HFF-Myc (cell line): ENCODE results near the gene RHOF.

Source experiments
- DNase-seq: peaks from one replicate; pipeline ENCODE4 v3.0.0-alpha.2; 2011; ENCODE audit warnings: low read depth; ENCODE audit errors: extremely low read depth
- H3K4me3 ChIP-seq: replicated peaks from 2 replicates; pipeline ENCODE4 v1.5.1; 2011; ENCODE audit warnings: low read depth, mild to moderate bottlenecking, control low read depth, low read length
- CTCF ChIP-seq: IDR thresholded peaks from 2 replicates; pipeline ENCODE4 v1.5.1; 2012; ENCODE audit warnings: mild to moderate bottlenecking, low read depth, low read length, control low read depth; ENCODE audit errors: missing control alignments

The RHOF gene

DNA sequence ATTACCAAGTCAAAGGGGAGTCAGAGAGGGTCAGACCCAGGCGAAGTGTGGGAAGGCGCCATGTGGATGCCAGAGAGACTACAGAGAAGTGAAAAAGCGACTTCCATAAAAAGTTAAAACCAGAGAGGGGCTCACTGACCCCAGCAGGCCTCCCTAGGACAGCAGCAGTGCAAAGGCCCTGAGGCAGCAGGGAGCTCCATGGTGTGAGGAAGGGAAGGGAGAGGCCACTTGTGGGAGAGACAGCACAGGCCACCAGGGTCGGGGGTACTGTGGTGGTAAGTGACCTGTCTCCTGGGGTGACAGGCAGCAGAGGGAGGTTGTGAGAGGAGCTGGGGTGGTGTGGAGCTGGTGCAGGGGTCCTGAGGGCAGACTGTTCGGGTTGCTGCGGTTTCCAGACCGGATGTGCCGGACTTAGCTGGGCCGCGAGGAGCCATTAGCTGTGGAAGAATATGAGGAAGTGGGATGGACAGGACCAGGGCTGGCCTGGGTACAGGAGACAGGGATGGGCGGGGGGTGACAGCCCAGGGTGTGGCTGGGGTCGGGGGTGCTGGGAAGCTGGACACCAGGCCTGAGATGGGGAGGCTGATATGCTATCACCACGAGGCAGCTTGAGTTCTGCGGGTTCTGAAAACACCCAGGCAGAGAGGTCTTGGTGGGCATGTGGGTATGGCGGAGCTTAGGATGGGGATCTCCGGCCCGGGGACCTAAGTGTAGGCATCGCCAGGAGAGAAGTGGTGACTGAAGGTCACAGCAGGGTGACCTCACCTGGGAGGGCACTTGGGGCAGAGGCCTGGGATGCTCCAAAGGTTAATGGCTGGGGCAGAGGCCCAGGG, 33.0 kb upstream of the RHOF start:
- H3K4me3 ChIP-seq = no peak overlapping the region
- DNase-seq = no peak
- TF ChIP-seq CTCF = no peak

DNA sequence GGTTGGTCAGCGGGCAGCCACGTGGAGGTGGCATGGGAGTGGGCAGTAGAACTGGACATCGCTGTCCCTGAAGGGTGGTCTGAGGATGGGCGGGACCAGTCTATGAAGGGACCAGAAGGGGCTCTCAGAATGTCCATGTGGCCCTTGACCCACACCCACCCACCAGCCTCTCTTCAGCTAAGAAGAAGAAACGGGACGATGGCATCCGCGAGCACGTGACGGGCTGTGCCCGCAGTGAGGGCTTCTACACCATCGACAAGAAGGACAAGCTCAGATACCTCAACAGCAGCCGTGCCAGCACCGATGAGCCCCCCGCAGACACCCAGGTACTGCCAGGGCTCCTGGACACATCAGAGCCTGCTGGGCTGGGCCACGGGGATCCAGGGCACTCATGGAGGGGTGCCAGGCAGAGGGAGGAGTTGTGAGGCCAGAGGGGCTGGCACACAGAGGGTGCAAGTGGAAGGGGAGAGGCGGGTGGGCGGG, 31.6 kb upstream of the RHOF start:
- no peak for TF ChIP-seq CTCF
- no peak overlapping the region for H3K4me3 ChIP-seq
- no peak for DNase-seq

DNA sequence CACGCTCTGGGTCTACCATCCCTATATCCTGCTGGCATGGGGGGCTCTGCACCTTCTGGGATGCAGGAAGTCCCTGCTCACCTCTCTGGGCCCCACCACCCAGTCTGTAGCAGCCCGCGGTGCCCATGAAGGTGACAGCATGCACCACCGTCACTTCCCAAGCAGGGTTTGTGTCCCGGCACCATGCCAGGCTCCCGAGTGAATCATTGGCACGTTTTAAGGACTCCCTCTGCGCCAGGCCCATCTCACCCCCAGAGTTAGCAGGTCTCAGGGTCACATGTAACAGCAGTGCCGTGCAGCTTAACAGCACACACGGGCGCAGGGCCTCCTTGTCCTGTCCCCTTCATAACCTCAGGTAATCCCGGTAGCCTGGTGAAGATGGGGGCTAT, 30.2 kb upstream of the RHOF start:
- no peak overlapping the region for H3K4me3 ChIP-seq
- DNase-seq = no peak
- no peak for TF ChIP-seq CTCF

DNA sequence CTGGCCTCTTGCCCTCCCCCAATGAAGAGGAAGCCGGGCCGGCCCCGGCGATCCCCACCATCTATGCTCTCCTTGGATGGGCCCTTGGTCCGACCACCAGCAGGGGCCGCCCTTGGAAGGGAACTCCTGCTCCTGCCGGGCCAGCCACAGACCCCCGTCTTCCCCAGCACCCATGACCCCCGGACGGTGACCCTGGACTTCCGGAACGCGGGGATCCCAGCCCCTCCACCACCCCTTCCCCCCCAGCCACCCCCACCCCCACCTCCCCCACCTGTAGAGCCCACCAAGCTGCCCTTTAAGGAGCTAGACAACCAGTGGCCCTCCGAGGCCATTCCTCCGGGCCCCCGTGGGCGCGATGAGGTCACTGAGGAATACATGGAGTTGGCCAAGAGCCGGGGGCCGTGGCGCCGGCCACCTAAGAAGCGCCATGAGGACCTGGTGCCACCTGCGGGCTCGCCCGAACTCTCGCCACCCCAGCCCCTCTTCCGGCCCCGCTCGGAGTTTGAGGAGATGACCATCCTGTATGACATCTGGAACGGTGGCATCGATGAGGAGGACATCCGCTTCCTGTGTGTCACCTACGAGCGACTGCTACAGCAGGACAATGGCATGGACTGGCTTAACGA, 29.7 kb upstream of the RHOF start:
- TF ChIP-seq CTCF = no peak
- DNase-seq = no peak
- no peak overlapping the region for H3K4me3 ChIP-seq

- no peak for DNase-seq
Measured at GRCh38 chr12:121822393-121823100, 29.1 kb upstream of the RHOF start.

GRCh38 chr12:121820056-121820455, 26.6 kb upstream of the RHOF start:
- no peak for TF ChIP-seq CTCF
- no peak overlapping the region for H3K4me3 ChIP-seq
- no peak for DNase-seq

More at GRCh38 chr12:121822393-121823100, 29.1 kb upstream of the RHOF start:
- H3K4me3 ChIP-seq = no peak overlapping the region
- no peak for TF ChIP-seq CTCF
